ENCODE measurements around the gene ARHGAP44. TPM values are rescaled to one million over a fixed set of nuclear protein-coding genes. Genes with fewer than 3 reads are reported as not detected.

ARHGAP44 gene
- total and polyA plus RNA-seq, 2 of the 8 experiments (the other 6 are each of a cell fraction or from before 2014, with no cell fraction given), result 6.2 to 22.2 TPM

- H3K23ac ChIP-seq (ENCODE audit: insufficient read length), result no peak overlapping the region
- peaks cover 4% of the 10 kb centered on the region; the same call in 1 of the 2 replicates for H3K79me1 ChIP-seq (ENCODE audit: low read depth, low read length)
- H2BK12ac ChIP-seq (ENCODE audit: low read depth, low read length), result no peak overlapping the region
- no peaks in the 10 kb centered on the region; a peak in 1 of 8 replicates for H3K36me3 ChIP-seq (ENCODE audit: control insufficient read depth in 2 of 4, insufficient read depth in 4 of 4, low read length in 3 of 4)
- no peak overlapping the region for H3K9ac ChIP-seq (replicated peaks in 1 of 4; ENCODE audit: extremely low read depth in 1 of 4, low read depth in 3 of 4, low read length in 3 of 4)
- H2BK15ac ChIP-seq (ENCODE audit: low read length), result no peak overlapping the region
- no peak overlapping the region for H4K5ac ChIP-seq (ENCODE audit: insufficient read length, low read depth, low read length)
- FAIRE-seq (no peak), DNase-seq (ENCODE audit: low read depth in 1 of 2, low spot score in 2 of 2) (no peak)
- TF ChIP-seq RBBP5 (IDR thresholded peaks at IDR 0.05; ENCODE audit: borderline replicate concordance, low read depth, low read length), result no peak
- TF ChIP-seq POU5F1 (IDR thresholded peaks at IDR 0.05; ENCODE audit: low read depth, low read length), result no peak
- no peak for TF ChIP-seq CTCF (IDR thresholded peaks at IDR 0.05; ENCODE audit: control extremely low read depth in 1 of 3, insufficient read depth in 1 of 3, low read depth in 1 of 3, low read length in 3 of 3)
- no peak for TF ChIP-seq CEBPB (IDR thresholded peaks at IDR 0.05; ENCODE audit: low read depth, low read length)
- TF ChIP-seq SP2 (IDR thresholded peaks at IDR 0.05; ENCODE audit: low read length), result no peak
- TF ChIP-seq RNF2 (IDR thresholded peaks at IDR 0.05; ENCODE audit: borderline replicate concordance, low read depth, low read length, missing control alignments, poor library complexity, severe bottlenecking), result no peak
- TF ChIP-seq ZNF274 (IDR thresholded peaks at IDR 0.05; ENCODE audit: borderline replicate concordance, extremely low read depth, low read length), result no peak
- TF ChIP-seq FOSL1 (IDR thresholded peaks at IDR 0.05; ENCODE audit: insufficient read depth, low read depth, low read length), result no peak
- H3K4me3 ChIP-seq (ENCODE audit: extremely low read depth in 1 of 4, insufficient read depth in 2 of 4, low read depth in 3 of 4, low read length in 4 of 4), result no peak overlapping the region
- WGBS, 2 experiments (ENCODE audit: extremely low coverage in 1 of 2, insufficient coverage in 1 of 2, insufficient read length in 1 of 2, insufficient replicate concordance in 2 of 2, low coverage in 1 of 2, low lambda C conversion rate in 2 of 2, missing lambda C conversion rate in 1 of 2), result 86% methylated on average over 9 of the region's 9 CpGs; no CpG with 5 or more reads in 1 of the 2 experiments
- H2BK20ac ChIP-seq (ENCODE audit: low read length), result no peak overlapping the region
- peaks cover 10 to 11% of the 10 kb centered on the region in 2 experiments for H3K9me3 ChIP-seq (ENCODE audit: insufficient read depth in 2 of 2, low read depth in 1 of 2, low read length in 1 of 2)
- H3K4me2 ChIP-seq (ENCODE audit: insufficient read depth in 1 of 2, low read depth in 2 of 2, low read length in 2 of 2), result no peak overlapping the region
- no peak overlapping the region for H4K8ac ChIP-seq (ENCODE audit: extremely low read depth, insufficient read depth, low read length)
- no peak overlapping the region for H3K56ac ChIP-seq (replicated peaks; ENCODE audit: insufficient read length, low read depth, low read length)
- H3K27me3 ChIP-seq (replicated peaks in 1 of 4; ENCODE audit: control insufficient read depth in 3 of 4, extremely low read depth in 1 of 4, insufficient read depth in 3 of 4, low read length in 3 of 4), result no peaks in the 10 kb centered on the region
- H3K14ac ChIP-seq (ENCODE audit: insufficient read length), result no peak overlapping the region
- no peaks in the 10 kb centered on the region for H4K20me1 ChIP-seq (replicated peaks in 1 of 2; ENCODE audit: control insufficient read depth in 1 of 2, insufficient read depth in 2 of 2, low read length in 2 of 2)
- no peak overlapping the region for H3K4ac ChIP-seq (replicated peaks; ENCODE audit: insufficient read length, low read depth, low read length)
- H3K4me1 ChIP-seq (replicated peaks in 1 of 4; ENCODE audit: control insufficient read depth in 3 of 4, insufficient read depth in 4 of 4, low read length in 3 of 4), result no peaks in the 10 kb centered on the region
- ChIA-PET CTCF (ENCODE audit: partially characterized antibody) (no interaction called here), POLR2A (ENCODE audit: partially characterized antibody) (no interaction called here)
- H2AK5ac ChIP-seq (ENCODE audit: low read depth, low read length), result no peak overlapping the region
- no peak overlapping the region for H2BK5ac ChIP-seq (ENCODE audit: low read depth, low read length)
- no peak overlapping the region for H4K91ac ChIP-seq (replicated peaks; ENCODE audit: insufficient read length, low read length)
- no peak overlapping the region for H2BK120ac ChIP-seq (replicated peaks; ENCODE audit: low read depth, low read length)
- H3K23me2 ChIP-seq (ENCODE audit: low read depth, low read length), result no peaks in the 10 kb centered on the region
- H3K27ac ChIP-seq (ENCODE audit: low read depth, low read length), result no peak overlapping the region
- no peak overlapping the region for H3K18ac ChIP-seq (ENCODE audit: extremely low read depth, low read length)
- no peak overlapping the region for H2AFZ ChIP-seq (ENCODE audit: low read length)
- peaks cover 0 to 16% of the 10 kb centered on the region in 2 experiments; a peak in 2 of 4 replicates for H3K79me2 ChIP-seq (ENCODE audit: control insufficient read depth in 1 of 2, insufficient read depth in 2 of 2, low read length in 2 of 2)
Observed at GRCh38 chr17:12813664-12814063, 24.4 kb downstream of the ARHGAP44 start.

Measured in H1 (cell line).